CD4-positive, CD25-positive, alpha-beta regulatory T cell (primary cell): ENCODE measurements around the gene WWOX. TPM values are rescaled to one million over a fixed set of nuclear protein-coding genes. Genes with fewer than 3 reads are reported as not detected.

ENCODE experiments used
- ATAC-seq, 2 donors: fragments of 150-1000 bp; cut with Tn5 transposase; one replicate each; pipeline ENCODE4 v1.10.0; 2021; ENCODE audit warnings: low read depth in 2 of 2, moderate number of reproducible peaks in 2 of 2, moderate library complexity in 1 of 2
- DNase-seq, 3 donors: peaks; one replicate each; pipeline versions ENCODE4 v3.0.0 to v3.0.0-alpha.2; 2012 to 2022; ENCODE audit warnings: mixed read lengths in 1 of 3
- H3K27ac ChIP-seq: one replicate; pipeline ENCODE4 v1.7.0; 2013; ENCODE audit warnings: mild to moderate bottlenecking, low read length; ENCODE audit not compliant: insufficient read depth, poor library complexity, severe bottlenecking
- H3K27me3 ChIP-seq: one replicate; pipeline ENCODE4 v1.7.0; 2013; ENCODE audit warnings: low read length; ENCODE audit not compliant: control insufficient read depth, insufficient read depth
- H3K36me3 ChIP-seq: one replicate; pipeline ENCODE4 v1.7.0; 2013; ENCODE audit warnings: mild to moderate bottlenecking, low read length, moderate library complexity; ENCODE audit not compliant: control insufficient read depth, insufficient read depth
- H3K4me1 ChIP-seq: 2 replicates; pipeline ENCODE4 v1.7.0; 2013; ENCODE audit warnings: mild to moderate bottlenecking, low read length; ENCODE audit not compliant: insufficient read depth, control insufficient read depth, poor library complexity, severe bottlenecking
- H3K4me3 ChIP-seq: one replicate; pipeline ENCODE4 v1.7.0; 2013; ENCODE audit warnings: low read depth, mild to moderate bottlenecking, low read length, moderate library complexity
- H3K9me3 ChIP-seq, 2 experiments: 1 replicate in 1 of 2; 2 replicates in 1 of 2; pipeline ENCODE4 v1.7.0; 2013; ENCODE audit warnings: low read length in 2 of 2, mild to moderate bottlenecking in 1 of 2, moderate library complexity in 1 of 2; ENCODE audit not compliant: control insufficient read depth in 2 of 2
- H3K27ac Mint-ChIP-seq, 3 donors: one replicate each; pipeline ENCODE4 v1.8.0; 2020 to 2022; ENCODE audit warnings: mild to moderate bottlenecking in 3 of 3, mixed read lengths in 3 of 3, moderate library complexity in 2 of 3
- H3K27me3 Mint-ChIP-seq: one replicate; pipeline ENCODE4 v1.8.0; 2022; ENCODE audit warnings: mild to moderate bottlenecking, mixed read lengths
- H3K36me3 Mint-ChIP-seq: one replicate; pipeline ENCODE4 v1.8.0; 2020; ENCODE audit warnings: mixed read lengths
- H3K4me1 Mint-ChIP-seq, 4 donors: one replicate each; pipeline ENCODE4 v1.8.0; 2020 to 2022; ENCODE audit warnings: mixed read lengths in 4 of 4, mild to moderate bottlenecking in 1 of 4
- H3K4me3 Mint-ChIP-seq, 4 donors: one replicate each; pipeline ENCODE4 v1.8.0; 2020 to 2022; ENCODE audit warnings: mild to moderate bottlenecking in 4 of 4, mixed read lengths in 4 of 4, moderate library complexity in 3 of 4
- H3K9me3 Mint-ChIP-seq, 7 donors: one replicate each; pipeline ENCODE4 v1.8.0; 2020 to 2022; ENCODE audit warnings: mixed read lengths in 7 of 7, mild to moderate bottlenecking in 3 of 7, moderate library complexity in 2 of 7
- polyA plus RNA-seq, 4 donors: library from polyadenylated mRNA; unstranded; fragments of 300-500 nt; fragmentation: Illumina TruSeq; gene quantifications; one replicate each; pipeline ENCODE4 v1.2.3, GENCODE V29; 2021
- total RNA-seq: library from RNA; stranded (reverse); gene quantifications from one replicate; pipeline ENCODE4 v1.2.3, GENCODE V29; 2022

WWOX gene
- total and polyA plus RNA-seq, 5 donors from 2014 or later: 10.3 to 18.6 (median 12.8) TPM

GRCh38 chr16:78105517-78105916 lies 6.1 kb downstream of the WWOX start:
- Histone ChIP-seq H3K27me3 (no peaks in the 10 kb centered on the region), H3K36me3 (peaks cover 4% of the 10 kb centered on the region), H3K4me3 (no peak overlapping the region), H3K9me3 (no peaks in the 10 kb centered on the region), H3K4me1 (peaks cover 3% of the 10 kb centered on the region), H3K27ac (no peak overlapping the region)
- DNase-seq (no peak), ATAC-seq (no peak)
- Mint-ChIP-seq H3K27me3 (no peaks in the 10 kb centered on the region), H3K36me3 (peaks cover 8% of the 10 kb centered on the region), H3K4me3 (peak overlapping the region in 1 of 4 donors; percentile 49), H3K9me3 (no peaks in the 10 kb centered on the region), H3K27ac (no peak overlapping the region), H3K4me1 (peaks cover 3 to 23% (median 6%) of the 10 kb centered on the region in 4 donors)

- ATAC-seq: no peak
- H3K36me3 Mint-ChIP-seq: peaks cover 16% of the 10 kb centered on the region
- no peak overlapping the region for H3K4me3 ChIP-seq
- no peaks in the 10 kb centered on the region for H3K9me3 ChIP-seq
- no peaks in the 10 kb centered on the region for H3K4me1 ChIP-seq
- H3K27ac ChIP-seq: no peak overlapping the region
- no peak for DNase-seq
- no peak overlapping the region for H3K4me3 Mint-ChIP-seq
- no peaks in the 10 kb centered on the region for H3K27me3 ChIP-seq
- H3K4me1 Mint-ChIP-seq: peaks cover 0 to 17% (median 4%) of the 10 kb centered on the region in 4 donors
- H3K9me3 Mint-ChIP-seq: no peaks in the 10 kb centered on the region
- no peak overlapping the region for H3K27ac Mint-ChIP-seq
- no peaks in the 10 kb centered on the region for H3K27me3 Mint-ChIP-seq
- H3K36me3 ChIP-seq: peaks cover 9% of the 10 kb centered on the region
These were observed 7.2 kb downstream of the WWOX start for GRCh38 chr16:78106686-78107085.

GRCh38 chr16:78108451-78108850 lies 9.0 kb downstream of the WWOX start:
- DNase-seq: no peak
- Mint-ChIP-seq H3K36me3 (peaks cover 27% of the 10 kb centered on the region), H3K4me1 (peaks cover 0 to 4% (median 0%) of the 10 kb centered on the region in 4 donors), H3K4me3 (no peak overlapping the region), H3K27ac (peak overlapping the region in 1 of 3 donors; percentile 1), H3K9me3 (no peaks in the 10 kb centered on the region), H3K27me3 (no peaks in the 10 kb centered on the region)
- Histone ChIP-seq H3K27ac (no peak overlapping the region), H3K36me3 (peaks cover 14% of the 10 kb centered on the region), H3K9me3 (no peaks in the 10 kb centered on the region), H3K4me1 (no peaks in the 10 kb centered on the region), H3K27me3 (no peaks in the 10 kb centered on the region), H3K4me3 (no peak overlapping the region)
- ATAC-seq: no peak

GRCh38 chr16:78113258-78113657 lies 13.8 kb downstream of the WWOX start:
- H3K36me3 Mint-ChIP-seq: peaks cover 47% of the 10 kb centered on the region
- Histone ChIP-seq H3K27me3 (no peaks in the 10 kb centered on the region), H3K4me3 (no peak overlapping the region), H3K36me3 (peaks cover 34% of the 10 kb centered on the region), H3K4me1 (no peaks in the 10 kb centered on the region), H3K27ac (no peak overlapping the region), H3K9me3 (no peaks in the 10 kb centered on the region)
- H3K4me1 Mint-ChIP-seq: no peaks in the 10 kb centered on the region
- no peak for ATAC-seq
- DNase-seq: no peak
- no peaks in the 10 kb centered on the region for H3K9me3 Mint-ChIP-seq
- no peak overlapping the region for H3K27ac Mint-ChIP-seq
- H3K27me3 Mint-ChIP-seq: no peaks in the 10 kb centered on the region
- no peak overlapping the region for H3K4me3 Mint-ChIP-seq

GRCh38 chr16:78115659-78116058 lies 16.2 kb downstream of the WWOX start:
- H3K4me1 Mint-ChIP-seq: no peaks in the 10 kb centered on the region
- no peaks in the 10 kb centered on the region for H3K9me3 Mint-ChIP-seq
- no peak for ATAC-seq
- Histone ChIP-seq H3K4me3 (no peak overlapping the region), H3K36me3 (peaks cover 32% of the 10 kb centered on the region), H3K27me3 (no peaks in the 10 kb centered on the region), H3K4me1 (no peaks in the 10 kb centered on the region), H3K9me3 (no peaks in the 10 kb centered on the region), H3K27ac (no peak overlapping the region)
- H3K36me3 Mint-ChIP-seq: peaks cover 51% of the 10 kb centered on the region
- DNase-seq: no peak
- H3K27ac Mint-ChIP-seq: no peak overlapping the region
- no peaks in the 10 kb centered on the region for H3K27me3 Mint-ChIP-seq
- H3K4me3 Mint-ChIP-seq: no peak overlapping the region

- no peaks in the 10 kb centered on the region for H3K9me3 Mint-ChIP-seq
- ATAC-seq (no peak), DNase-seq (no peak)
- H3K27me3 ChIP-seq: no peaks in the 10 kb centered on the region
- H3K4me3 ChIP-seq: no peak overlapping the region
- H3K27ac ChIP-seq: no peak overlapping the region
- H3K36me3 ChIP-seq: peaks cover 26% of the 10 kb centered on the region
- H3K36me3 Mint-ChIP-seq: peaks cover 41% of the 10 kb centered on the region
- H3K4me1 ChIP-seq: no peaks in the 10 kb centered on the region
- no peak overlapping the region for H3K4me3 Mint-ChIP-seq
- no peaks in the 10 kb centered on the region for H3K4me1 Mint-ChIP-seq
- no peaks in the 10 kb centered on the region for H3K9me3 ChIP-seq
- no peaks in the 10 kb centered on the region for H3K27me3 Mint-ChIP-seq
- peak overlapping the region in 1 of 3 donors; percentile 2 for H3K27ac Mint-ChIP-seq
These were observed 17.5 kb downstream of the WWOX start for GRCh38 chr16:78116946-78117345.

GRCh38 chr16:78117391-78117790 lies 17.9 kb downstream of the WWOX start:
- Histone ChIP-seq H3K4me1 (no peaks in the 10 kb centered on the region), H3K4me3 (no peak overlapping the region), H3K9me3 (no peaks in the 10 kb centered on the region), H3K36me3 (peaks cover 24% of the 10 kb centered on the region), H3K27me3 (no peaks in the 10 kb centered on the region), H3K27ac (no peak overlapping the region)
- ATAC-seq (no peak), DNase-seq (no peak)
- no peak overlapping the region for H3K4me3 Mint-ChIP-seq
- no peaks in the 10 kb centered on the region for H3K27me3 Mint-ChIP-seq
- no peaks in the 10 kb centered on the region for H3K9me3 Mint-ChIP-seq
- peak overlapping the region in 1 of 3 donors; percentile 2 for H3K27ac Mint-ChIP-seq
- H3K4me1 Mint-ChIP-seq: no peaks in the 10 kb centered on the region
- H3K36me3 Mint-ChIP-seq: peaks cover 38% of the 10 kb centered on the region

- Histone ChIP-seq H3K4me3 (no peak overlapping the region), H3K27me3 (no peaks in the 10 kb centered on the region), H3K36me3 (peaks cover 24% of the 10 kb centered on the region), H3K4me1 (no peaks in the 10 kb centered on the region), H3K27ac (no peak overlapping the region), H3K9me3 (no peaks in the 10 kb centered on the region)
- Mint-ChIP-seq H3K4me3 (peak overlapping the region in 1 of 4 donors; percentile 54), H3K27me3 (no peaks in the 10 kb centered on the region), H3K4me1 (peaks cover 2 to 6% (median 4%) of the 10 kb centered on the region in 4 donors), H3K9me3 (no peaks in the 10 kb centered on the region), H3K36me3 (peaks cover 32% of the 10 kb centered on the region), H3K27ac (no peak overlapping the region)
- DNase-seq: no peak
- ATAC-seq: no peak
These were observed 19.1 kb downstream of the WWOX start for GRCh38 chr16:78118469-78119025.
